ENCODE measurements around the gene GGT5. TPM values are rescaled to one million over a fixed set of nuclear protein-coding genes. Genes with fewer than 3 reads are reported as not detected.

GGT5 gene
- total RNA-seq, 4 donors from 2014 or later = 45.4 to 70.6 (median 51.0) TPM

DNA sequence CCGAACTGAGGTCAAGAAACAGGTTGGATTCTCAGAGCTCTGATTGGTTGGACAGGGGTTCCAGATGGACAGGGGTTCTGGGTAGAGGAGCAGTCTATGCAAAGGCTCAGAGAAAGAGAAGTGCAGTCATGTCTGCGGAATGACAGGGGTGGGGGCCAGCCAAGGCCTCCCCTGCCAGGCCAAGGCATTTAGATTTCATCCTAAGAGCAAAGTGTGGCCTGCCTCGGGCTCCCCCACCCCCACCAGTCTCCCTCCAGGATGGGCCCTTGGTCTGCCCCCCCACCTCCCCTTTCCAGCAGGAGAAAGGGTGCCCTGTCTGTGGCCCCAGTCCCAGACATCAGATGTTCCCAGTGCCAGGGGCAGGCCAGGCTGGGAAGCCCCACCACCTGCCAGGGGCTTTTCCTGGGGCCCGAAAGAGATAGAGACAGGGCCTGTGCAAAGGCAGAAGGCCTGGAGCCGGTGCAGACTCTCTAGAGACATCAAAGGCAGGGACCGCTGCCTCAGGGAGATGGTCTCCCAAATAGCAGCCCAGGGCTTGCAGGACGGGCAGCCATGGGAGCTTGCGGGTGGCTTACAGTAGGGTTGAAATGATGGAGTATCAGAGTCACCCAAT lies 54.2 kb downstream of the GGT5 start:
- DNase-seq (ENCODE audit: low spot score) (no peak), ATAC-seq (ENCODE audit: low FRiP score) (no peak)
- TF ChIP-seq, protein P1, sequence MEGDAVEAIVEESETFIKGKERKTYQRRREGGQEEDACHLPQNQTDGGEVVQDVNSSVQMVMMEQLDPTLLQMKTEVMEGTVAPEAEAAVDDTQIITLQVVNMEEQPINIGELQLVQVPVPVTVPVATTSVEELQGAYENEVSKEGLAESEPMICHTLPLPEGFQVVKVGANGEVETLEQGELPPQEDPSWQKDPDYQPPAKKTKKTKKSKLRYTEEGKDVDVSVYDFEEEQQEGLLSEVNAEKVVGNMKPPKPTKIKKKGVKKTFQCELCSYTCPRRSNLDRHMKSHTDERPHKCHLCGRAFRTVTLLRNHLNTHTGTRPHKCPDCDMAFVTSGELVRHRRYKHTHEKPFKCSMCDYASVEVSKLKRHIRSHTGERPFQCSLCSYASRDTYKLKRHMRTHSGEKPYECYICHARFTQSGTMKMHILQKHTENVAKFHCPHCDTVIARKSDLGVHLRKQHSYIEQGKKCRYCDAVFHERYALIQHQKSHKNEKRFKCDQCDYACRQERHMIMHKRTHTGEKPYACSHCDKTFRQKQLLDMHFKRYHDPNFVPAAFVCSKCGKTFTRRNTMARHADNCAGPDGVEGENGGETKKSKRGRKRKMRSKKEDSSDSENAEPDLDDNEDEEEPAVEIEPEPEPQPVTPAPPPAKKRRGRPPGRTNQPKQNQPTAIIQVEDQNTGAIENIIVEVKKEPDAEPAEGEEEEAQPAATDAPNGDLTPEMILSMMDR (IDR thresholded peaks at IDR 0.05) = no peak

DNA sequence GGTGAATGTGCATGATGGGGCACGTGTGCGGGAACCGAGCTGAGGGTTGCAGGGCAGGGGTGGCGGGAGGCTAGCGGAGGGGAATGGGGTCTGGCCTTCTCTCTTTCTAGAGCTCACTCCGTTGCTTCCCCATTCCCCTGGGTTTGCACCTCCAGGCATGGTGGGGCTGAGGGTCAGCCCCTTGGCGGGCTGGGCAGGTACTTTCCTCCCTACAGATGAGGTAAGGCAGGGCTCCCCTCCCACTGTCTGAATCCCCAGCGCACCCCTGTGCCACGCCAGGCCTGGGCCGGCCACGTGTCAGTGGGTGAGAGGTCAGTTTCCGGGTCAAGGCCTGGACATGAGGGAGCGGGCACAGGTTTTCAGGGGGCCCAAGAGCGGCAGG lies 54.7 kb downstream of the GGT5 start:
- no peak for DNase-seq (ENCODE audit: low spot score)
- ATAC-seq (ENCODE audit: low FRiP score) = no peak
- TF ChIP-seq, protein P1 (IDR thresholded peaks at IDR 0.05) = no peak

DNA sequence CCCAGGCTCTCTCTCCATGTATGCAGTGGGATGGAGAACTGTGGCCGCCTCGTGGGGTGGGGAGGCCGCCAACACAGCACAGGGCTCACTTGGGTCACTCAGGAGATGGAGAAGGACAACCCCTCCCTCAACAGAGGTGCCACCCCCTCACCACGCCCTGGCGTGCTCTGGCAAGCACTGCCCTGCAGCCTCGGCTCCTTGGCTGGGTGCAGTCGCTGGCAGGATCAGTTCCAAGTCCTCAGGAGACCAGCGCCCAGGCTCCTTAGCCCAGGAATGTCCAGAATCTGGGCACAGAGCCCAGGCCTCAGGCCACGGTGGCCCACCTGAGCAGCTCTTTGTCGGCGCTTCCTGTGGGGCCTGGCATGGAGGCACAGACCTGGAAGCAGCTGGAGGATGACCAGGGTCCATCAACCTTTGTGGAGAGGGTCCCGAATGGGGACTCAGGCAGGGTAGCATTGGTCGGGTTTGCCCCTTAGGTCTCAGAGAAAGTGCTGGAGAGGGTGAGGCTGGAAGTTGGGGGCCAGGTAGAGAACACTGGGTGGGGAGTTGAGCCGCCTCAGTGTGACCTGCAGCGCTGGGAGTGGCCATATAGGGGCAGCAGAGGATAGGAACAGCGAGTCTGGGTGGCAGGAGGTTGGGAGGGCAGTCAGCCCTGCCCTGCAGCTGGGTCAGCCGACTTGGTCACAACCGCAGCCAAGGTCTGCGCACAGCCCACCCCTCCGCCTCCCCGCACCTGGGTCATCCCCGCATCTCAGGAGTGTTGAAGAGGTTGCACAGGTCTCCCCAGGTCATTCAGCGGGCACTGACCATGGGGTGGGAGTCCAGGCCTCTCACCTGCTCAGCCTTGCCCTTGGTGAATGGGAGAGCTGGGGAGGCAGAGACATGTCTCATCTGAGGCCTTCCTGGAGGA lies 55.4 kb downstream of the GGT5 start:
- TF ChIP-seq, protein P1 (IDR thresholded peaks at IDR 0.05) = peak in 1 of 3 donors; percentile 99
- DNase-seq (ENCODE audit: low spot score) (peak; percentile 73), ATAC-seq (ENCODE audit: low FRiP score) (peak; percentile 83)

DNA sequence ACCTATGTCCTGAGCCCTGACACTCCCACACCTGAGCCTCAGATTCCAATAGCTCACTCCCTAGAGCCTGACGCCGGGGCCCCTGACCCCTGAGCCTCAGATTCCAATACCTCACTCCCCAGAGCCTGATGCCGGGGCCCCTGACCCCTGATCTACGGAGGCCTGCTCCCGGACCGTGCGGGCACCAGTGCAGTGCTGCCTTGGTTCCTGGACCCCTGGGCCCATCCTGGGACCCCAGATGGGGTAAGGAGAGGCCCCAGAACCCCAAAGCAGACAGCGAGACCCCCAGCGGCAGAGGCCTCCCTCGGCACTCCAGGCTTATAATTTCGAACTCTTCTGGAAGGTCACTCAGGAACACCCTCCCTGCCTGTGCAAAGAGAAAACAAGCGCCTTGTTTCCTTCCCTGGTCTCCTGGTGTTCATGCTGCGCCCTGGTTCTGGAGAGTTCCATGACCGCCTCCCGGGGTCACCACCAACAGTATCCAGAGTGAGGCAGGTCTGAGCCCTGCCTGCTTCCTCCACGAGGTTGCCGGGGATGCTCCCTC lies 56.1 kb downstream of the GGT5 start:
- no peak for DNase-seq (ENCODE audit: low spot score)
- no peak for ATAC-seq (ENCODE audit: low FRiP score)

DNA sequence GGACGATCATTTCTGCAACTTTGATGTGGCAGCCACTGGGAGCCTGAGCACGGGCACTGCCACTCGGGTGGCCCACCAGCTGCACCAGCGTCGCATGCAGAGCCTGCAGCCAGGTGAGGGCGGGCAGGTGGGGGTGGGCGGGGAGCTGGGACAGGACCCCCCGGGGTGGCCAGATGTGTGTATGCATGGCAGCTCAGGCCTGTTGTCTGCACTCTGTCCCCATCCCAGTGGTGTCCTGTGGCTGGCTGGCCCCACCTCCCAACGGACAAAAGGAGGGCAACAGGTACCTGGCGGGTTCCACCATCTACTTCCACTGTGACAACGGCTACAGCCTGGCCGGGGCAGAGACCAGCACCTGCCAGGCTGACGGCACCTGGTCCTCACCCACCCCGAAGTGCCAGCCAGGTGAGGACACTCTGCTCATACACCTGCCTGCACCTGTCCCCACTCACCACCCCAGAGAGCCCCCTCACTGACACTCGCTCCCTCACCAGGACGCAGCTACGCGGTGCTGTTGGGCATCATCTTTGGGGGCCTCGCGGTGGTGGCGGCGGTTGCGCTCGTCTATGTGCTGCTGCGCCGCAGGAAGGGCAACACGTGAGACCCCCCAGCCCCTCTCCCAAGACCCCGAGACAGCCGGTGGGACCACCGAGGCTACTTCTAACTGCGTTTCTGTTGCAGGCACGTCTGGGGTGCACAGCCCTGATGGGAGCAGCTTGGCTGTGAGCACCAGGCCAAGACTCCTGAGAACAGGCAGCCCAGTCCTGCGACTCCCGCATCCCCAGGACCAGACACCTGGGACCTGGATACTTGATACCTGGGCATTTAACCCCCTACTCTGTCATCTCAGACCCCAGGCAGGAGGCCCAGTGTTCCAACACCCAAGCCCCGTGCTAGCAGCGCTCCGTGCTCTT lies 56.9 kb downstream of the GGT5 start:
- TF ChIP-seq, protein P1 (IDR thresholded peaks at IDR 0.05) = no peak
- ATAC-seq (ENCODE audit: low FRiP score) = no peak
- no peak for DNase-seq (ENCODE audit: low spot score)

More for the DNA sequence above, 56.1 kb downstream of the GGT5 start:
- TF ChIP-seq, protein P1 (IDR thresholded peaks at IDR 0.05) = no peak

DNA sequence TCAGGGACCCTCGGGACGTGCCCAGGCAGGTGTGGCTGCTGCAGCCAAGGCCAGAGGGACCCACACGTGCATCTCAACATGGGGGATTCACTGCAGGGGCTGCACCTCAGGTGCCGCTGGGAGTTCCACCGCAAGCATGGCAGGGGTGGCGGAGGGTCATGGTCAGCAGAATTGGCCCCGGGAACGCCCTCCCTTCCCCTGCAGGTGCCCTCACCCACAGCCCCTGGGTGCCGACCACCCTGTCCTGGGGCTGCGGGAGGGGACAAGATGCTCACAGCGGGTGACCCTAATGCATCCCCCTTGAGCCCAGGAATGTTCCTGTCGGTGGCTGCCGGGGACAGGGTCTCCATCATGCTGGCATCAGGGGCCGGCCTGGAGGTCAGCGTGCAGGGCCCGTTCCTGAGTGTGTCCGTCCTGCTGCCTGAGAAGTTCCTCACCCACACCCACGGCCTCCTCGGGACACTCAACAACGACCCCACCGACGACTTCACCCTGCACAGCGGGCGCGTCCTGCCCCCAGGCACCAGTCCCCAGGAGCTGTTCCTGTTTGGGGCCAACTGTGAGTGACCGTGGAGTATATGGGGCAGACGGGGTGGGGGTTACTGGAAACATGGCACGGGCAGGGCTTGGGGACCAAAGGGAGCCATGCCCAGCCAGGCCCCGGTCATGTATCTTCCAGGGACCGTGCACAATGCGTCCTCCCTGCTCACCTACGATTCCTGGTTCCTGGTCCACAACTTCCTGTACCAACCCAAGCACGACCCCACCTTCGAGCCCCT lies 57.8 kb downstream of the GGT5 start:
- no peak for ATAC-seq (ENCODE audit: low FRiP score)
- no peak for DNase-seq (ENCODE audit: low spot score)
- TF ChIP-seq, protein P1 (IDR thresholded peaks at IDR 0.05) = no peak
